Activated CD8-positive, alpha-beta T cell treated with anti-CD3 and anti-CD28 coated beads, Interleukin-2, amount 10 ng/mL, durations not matched to agents 7 days and 5 days (primary cell): ENCODE results near the gene TRA2B. TPM values are rescaled to one million over a fixed set of nuclear protein-coding genes. Genes with fewer than 3 reads are reported as not detected.
A peak's percentile ranks its signal among the peaks of the same experiment; 100 is the strongest.

Source experiments
- ATAC-seq: fragments of 150-1000 bp; cut with Tn5 transposase; one replicate; pipeline ENCODE4 v1.10.0; 2021; ENCODE audit warnings: moderate library complexity
- CTCF ChIA-PET: fragments of 350-600 bp; sonication (Branson Sonifier 250); formaldehyde crosslinking; loops from one replicate; lab custom pipeline; 2021; ENCODE audit warnings: antibody characterized with exemption; lab: Charles Lee
- POLR2A ChIA-PET: fragments of 350-600 bp; sonication (Branson Sonifier 250); formaldehyde crosslinking; loops from one replicate; lab custom pipeline; 2021; ENCODE audit warnings: antibody characterized with exemption; lab: Charles Lee
- DNase-seq: peaks from one replicate; pipeline ENCODE4 v3.0.0-alpha.2; 2020
- H3K27ac Mint-ChIP-seq: one replicate; pipeline ENCODE4 v1.8.0; 2021; ENCODE audit warnings: mild to moderate bottlenecking, mixed read lengths
- H3K27me3 Mint-ChIP-seq: one replicate; pipeline ENCODE4 v1.8.0; 2021; ENCODE audit warnings: low read depth, mixed read lengths
- H3K36me3 Mint-ChIP-seq: one replicate; pipeline ENCODE4 v1.8.0; 2021; ENCODE audit warnings: low read depth, mixed read lengths
- H3K4me1 Mint-ChIP-seq: one replicate; pipeline ENCODE4 v1.8.0; 2021; ENCODE audit warnings: low read depth, mixed read lengths
- H3K4me3 Mint-ChIP-seq: one replicate; pipeline ENCODE4 v1.8.0; 2021; ENCODE audit warnings: mild to moderate bottlenecking, mixed read lengths
- H3K9me3 Mint-ChIP-seq: one replicate; pipeline ENCODE4 v1.8.0; 2022; ENCODE audit warnings: mixed read lengths; ENCODE audit not compliant: insufficient read depth
- total RNA-seq, 2 experiments: library from RNA; stranded (reverse); gene quantifications; one replicate each; pipeline ENCODE4 v1.2.3, GENCODE V29; 2021

Gene TRA2B
- total RNA-seq, 2 experiments from 2014 or later = 271 to 277 TPM

- no peak overlapping the region for H3K27ac Mint-ChIP-seq
- peaks cover 25% of the 10 kb centered on the region for H3K27me3 Mint-ChIP-seq
- no peaks in the 10 kb centered on the region for H3K9me3 Mint-ChIP-seq
- no peak overlapping the region for H3K4me3 Mint-ChIP-seq
- peaks cover 12% of the 10 kb centered on the region for H3K4me1 Mint-ChIP-seq
- DNase-seq = no peak
- ChIA-PET POLR2A (no interaction called here), CTCF (interaction anchor here (0.7 to 5.3 kb wide), 10 partner anchors 7 to 640 kb away, joined by 3 to 58 read pairs (median 9); no protein-coding TSS in a partner anchor)
- no peak for ATAC-seq
- H3K36me3 Mint-ChIP-seq = no peaks in the 10 kb centered on the region
These were observed 38.3 kb upstream of the TRA2B start for GRCh38 chr3:185976100-185976499.

GRCh38 chr3:185971579-185971978 lies 33.8 kb upstream of the TRA2B start:
- ChIA-PET CTCF (interaction anchor here (5.2 kb wide), 1 partner anchor 28 kb away, joined by 30 read pairs; no protein-coding TSS in a partner anchor), POLR2A (no interaction called here)
- DNase-seq = no peak
- Mint-ChIP-seq H3K4me3 (no peak overlapping the region), H3K4me1 (peaks cover 3% of the 10 kb centered on the region), H3K27me3 (peaks cover 13% of the 10 kb centered on the region), H3K27ac (no peak overlapping the region), H3K9me3 (no peaks in the 10 kb centered on the region), H3K36me3 (no peaks in the 10 kb centered on the region)
- ATAC-seq = no peak

GRCh38 chr3:185968168-185968567 lies 30.4 kb upstream of the TRA2B start:
- POLR2A ChIA-PET = no interaction called here

GRCh38 chr3:185966655-185967054 lies 28.8 kb upstream of the TRA2B start:
- CTCF ChIA-PET = interaction anchor here (1.3 to 5.2 kb wide), 2 partner anchors 13 to 23 kb away, joined by 3 to 34 read pairs; no protein-coding TSS in a partner anchor
- H3K4me3 Mint-ChIP-seq = no peak overlapping the region
- H3K27ac Mint-ChIP-seq = no peak overlapping the region
- peaks cover 4% of the 10 kb centered on the region for H3K27me3 Mint-ChIP-seq
- ATAC-seq (no peak), DNase-seq (no peak)
- no peaks in the 10 kb centered on the region for H3K4me1 Mint-ChIP-seq
- no peaks in the 10 kb centered on the region for H3K9me3 Mint-ChIP-seq
- POLR2A ChIA-PET = no interaction called here
- H3K36me3 Mint-ChIP-seq = no peaks in the 10 kb centered on the region

More at GRCh38 chr3:185968168-185968567, 30.4 kb upstream of the TRA2B start:
- Mint-ChIP-seq H3K4me3 (no peak overlapping the region), H3K36me3 (no peaks in the 10 kb centered on the region), H3K27ac (no peak overlapping the region), H3K27me3 (peaks cover 4% of the 10 kb centered on the region), H3K9me3 (no peaks in the 10 kb centered on the region), H3K4me1 (no peaks in the 10 kb centered on the region)
- CTCF ChIA-PET = interaction anchor here (0.7 to 5.2 kb wide), 6 partner anchors 9 to 26 kb away, joined by 3 to 34 read pairs (median 3); no protein-coding TSS in a partner anchor
- DNase-seq = no peak
- no peak for ATAC-seq

- Mint-ChIP-seq H3K27ac (no peak overlapping the region), H3K4me3 (no peak overlapping the region), H3K27me3 (peaks cover 4% of the 10 kb centered on the region), H3K36me3 (no peaks in the 10 kb centered on the region), H3K4me1 (no peaks in the 10 kb centered on the region), H3K9me3 (no peaks in the 10 kb centered on the region)
- DNase-seq = no peak
- ChIA-PET CTCF (interaction anchor here (0.9 to 5.2 kb wide), 2 partner anchors 18 to 21 kb away, joined by 3 to 34 read pairs; no protein-coding TSS in a partner anchor), POLR2A (no interaction called here)
- ATAC-seq = no peak
These were observed 27.7 kb upstream of the TRA2B start for GRCh38 chr3:185965496-185965895.

- no peaks in the 10 kb centered on the region for H3K9me3 Mint-ChIP-seq
- no peaks in the 10 kb centered on the region for H3K4me1 Mint-ChIP-seq
- peaks cover 5% of the 10 kb centered on the region for H3K27me3 Mint-ChIP-seq
- H3K36me3 Mint-ChIP-seq = no peaks in the 10 kb centered on the region
- DNase-seq (no peak), ATAC-seq (no peak)
- no peak overlapping the region for H3K4me3 Mint-ChIP-seq
- ChIA-PET CTCF (interaction anchor here (2.6 kb wide), 1 partner anchor 18 kb away, joined by 30 read pairs; no protein-coding TSS in a partner anchor), POLR2A (interaction anchor here (1.1 kb wide), 1 partner anchor 24 kb away, joined by 3 read pairs; the partner anchor contains the start of gene TRA2B)
- no peak overlapping the region for H3K27ac Mint-ChIP-seq
These were observed 23.9 kb upstream of the TRA2B start for GRCh38 chr3:185961675-185962232.

GRCh38 chr3:185960522-185961288 lies 22.9 kb upstream of the TRA2B start:
- no peaks in the 10 kb centered on the region for H3K9me3 Mint-ChIP-seq
- DNase-seq (no peak), ATAC-seq (no peak)
- POLR2A ChIA-PET = interaction anchor here (1.0 to 1.2 kb wide), 2 partner anchors 18 to 23 kb away, joined by 3 to 6 read pairs; partner anchors contain the start of gene TRA2B
- H3K27ac Mint-ChIP-seq = no peak overlapping the region
- H3K4me1 Mint-ChIP-seq = no peaks in the 10 kb centered on the region
- H3K36me3 Mint-ChIP-seq = no peaks in the 10 kb centered on the region
- peaks cover 11% of the 10 kb centered on the region for H3K27me3 Mint-ChIP-seq
- CTCF ChIA-PET = interaction anchor here (1.0 to 9.5 kb wide), 3 partner anchors 17 to 657 kb away, joined by 3 to 123 read pairs (median 30); no protein-coding TSS in a partner anchor
- no peak overlapping the region for H3K4me3 Mint-ChIP-seq

GRCh38 chr3:185959609-185960521 lies 22.1 kb upstream of the TRA2B start:
- Mint-ChIP-seq H3K36me3 (no peaks in the 10 kb centered on the region), H3K27me3 (peaks cover 14% of the 10 kb centered on the region), H3K4me1 (no peaks in the 10 kb centered on the region), H3K9me3 (no peaks in the 10 kb centered on the region), H3K4me3 (no peak overlapping the region), H3K27ac (peak overlapping the region; percentile 39)
- ATAC-seq = no peak
- DNase-seq = no peak
- CTCF ChIA-PET = interaction anchor here (1.0 to 9.5 kb wide), 2 partner anchors 16 to 657 kb away, joined by 3 to 123 read pairs; no protein-coding TSS in a partner anchor
- POLR2A ChIA-PET = interaction anchor here (1.0 to 1.2 kb wide), 2 partner anchors 17 to 22 kb away, joined by 3 to 6 read pairs; partner anchors contain the start of gene TRA2B

GRCh38 chr3:185958626-185959025 lies 20.8 kb upstream of the TRA2B start:
- Mint-ChIP-seq H3K4me3 (no peak overlapping the region), H3K4me1 (no peaks in the 10 kb centered on the region), H3K27ac (no peak overlapping the region), H3K9me3 (no peaks in the 10 kb centered on the region), H3K36me3 (no peaks in the 10 kb centered on the region), H3K27me3 (peaks cover 17% of the 10 kb centered on the region)
- ATAC-seq (no peak), DNase-seq (no peak)
- ChIA-PET POLR2A (no interaction called here), CTCF (interaction anchor here (9.5 kb wide), 1 partner anchor 15 kb away, joined by 123 read pairs; no protein-coding TSS in a partner anchor)

- Mint-ChIP-seq H3K27ac (no peak overlapping the region), H3K36me3 (no peaks in the 10 kb centered on the region)
These were observed 18.4 kb upstream of the TRA2B start for GRCh38 chr3:185956244-185956643.

GRCh38 chr3:185954366-185954723 lies 16.5 kb upstream of the TRA2B start:
- DNase-seq (no peak), ATAC-seq (no peak)
- Mint-ChIP-seq H3K36me3 (no peaks in the 10 kb centered on the region), H3K4me3 (no peak overlapping the region), H3K9me3 (no peaks in the 10 kb centered on the region), H3K27ac (no peak overlapping the region), H3K27me3 (peaks cover 29% of the 10 kb centered on the region), H3K4me1 (no peaks in the 10 kb centered on the region)
- CTCF ChIA-PET = interaction anchor here (9.5 kb wide), 1 partner anchor 10 kb away, joined by 123 read pairs; no protein-coding TSS in a partner anchor
- POLR2A ChIA-PET = interaction anchor here (0.7 kb wide), 1 partner anchor 830 kb away, joined by 6 read pairs; no protein-coding TSS in a partner anchor

More at GRCh38 chr3:185956244-185956643, 18.4 kb upstream of the TRA2B start:
- no peaks in the 10 kb centered on the region for H3K9me3 Mint-ChIP-seq
- ATAC-seq = no peak
- ChIA-PET CTCF (interaction anchor here (0.6 to 9.5 kb wide), 4 partner anchors 12 to 538 kb away, joined by 3 to 123 read pairs (median 4); no protein-coding TSS in a partner anchor), POLR2A (no interaction called here)
- H3K4me1 Mint-ChIP-seq = no peaks in the 10 kb centered on the region
- H3K27me3 Mint-ChIP-seq = peaks cover 17% of the 10 kb centered on the region
- H3K4me3 Mint-ChIP-seq = no peak overlapping the region
- no peak for DNase-seq
